Head of caudate nucleus (tissue), 42 donors: Measurements from ENCODE around the gene TSPO2.
A peak's percentile ranks its signal among the peaks of the same experiment; 100 is the strongest.

Source experiments
- DNase-seq, 42 donors: peaks; one replicate each; pipeline versions ENCODE4 v3.0.0 to v3.0.0-alpha.2; 2020 to 2021; ENCODE audit warnings: mixed read lengths in 7 of 42
- intact Hi-C: fragments of 100-400 bp; cut with DNase I; formaldehyde crosslinking; loops from one replicate; pipeline ENCODE4 v1.15.0; 2022

The TSPO2 gene

GRCh38 chr6:41071923-41072835, 29.9 kb downstream of the TSPO2 start, which contains the start of gene OARD1:
Gene OARD1, minus strand, starts transcription at chr6:41072356. Its CDS starts 722 bp downstream, at chr6:41071634.
- intact Hi-C loops = no loop called here

GRCh38 chr6:41072836-41073202, 30.6 kb downstream of the TSPO2 start, which contains the start of gene NFYA:
Gene NFYA, plus strand, starts transcription at chr6:41072974. Its CDS starts 6,116 bp downstream, at chr6:41079090.
- intact Hi-C loops = no loop called here
- peak in 5 of 42 donors; percentile 97 to 99 (median 99) for DNase-seq

More at GRCh38 chr6:41071923-41072835, 29.9 kb downstream of the TSPO2 start, which contains the start of gene OARD1:
- peak; percentile 96 to 100 (median 99) for DNase-seq

- intact Hi-C loops = no loop called here
- peak; percentile 46 to 86 (median 76) for DNase-seq
Measured at GRCh38 chr6:41073203-41073967, 31.1 kb downstream of the TSPO2 start.

GRCh38 chr6:41073968-41074691, 31.9 kb downstream of the TSPO2 start:
- no peak for DNase-seq
- intact Hi-C loops = no loop called here

DNA sequence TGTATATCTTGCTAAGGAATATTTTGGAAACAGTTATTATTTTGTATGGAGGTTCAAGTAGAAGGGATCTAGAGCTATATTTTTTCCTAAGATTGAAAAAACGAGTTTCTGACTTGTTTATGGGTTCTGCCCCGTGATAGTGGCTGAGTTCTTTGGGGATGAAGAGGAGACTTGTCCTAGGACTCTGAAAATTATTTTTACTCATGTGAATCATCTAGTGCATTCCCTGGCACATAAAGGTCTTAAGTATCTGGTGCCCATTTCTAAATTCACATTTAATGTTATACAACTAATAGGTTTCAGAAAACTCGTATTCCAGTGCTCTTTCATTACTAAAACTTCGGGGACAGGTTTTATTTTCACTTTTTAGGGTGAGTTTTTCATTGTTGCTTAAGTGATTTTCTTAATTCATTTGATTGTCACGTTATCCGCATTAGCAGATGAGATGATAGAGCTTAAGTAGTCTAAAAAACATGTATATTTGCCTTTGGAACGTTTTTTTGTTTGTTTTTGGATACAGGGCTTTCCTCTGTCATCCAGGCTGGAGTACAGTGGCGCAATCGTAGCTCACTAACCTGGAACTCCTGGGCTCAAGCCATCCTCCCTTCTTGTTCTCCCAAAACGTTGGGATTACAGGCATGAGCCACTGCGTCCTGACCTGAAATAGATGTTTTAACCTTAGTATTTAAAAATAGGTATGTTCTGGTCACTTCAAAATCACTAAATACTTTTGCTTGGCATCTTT, 32.6 kb downstream of the TSPO2 start:
- intact Hi-C loops = no loop called here
- DNase-seq = no peak

- DNase-seq = no peak
- intact Hi-C loops = no loop called here
Measured at GRCh38 chr6:41075651-41076626, 33.7 kb downstream of the TSPO2 start.

DNA sequence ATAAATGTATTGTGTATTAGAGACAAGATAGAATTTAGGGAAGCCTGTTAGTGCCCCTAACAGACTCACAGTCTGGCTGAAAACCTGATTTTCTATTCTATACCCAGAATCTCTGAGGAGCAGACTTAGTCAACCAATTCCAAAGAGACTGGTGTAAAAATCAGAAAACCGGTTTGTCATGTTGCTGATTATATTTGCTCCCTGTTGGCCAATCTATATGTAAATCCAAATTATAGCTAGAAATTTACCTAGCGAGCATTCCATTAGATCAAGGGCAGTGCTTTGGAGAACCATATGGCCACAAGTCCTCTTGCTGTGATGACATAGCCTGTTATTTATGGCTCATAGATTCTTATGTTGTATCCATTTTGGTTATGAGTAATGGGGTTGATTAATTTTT, 35.3 kb downstream of the TSPO2 start:
- intact Hi-C loops = no loop called here
- DNase-seq = no peak

- DNase-seq = no peak
- intact Hi-C loops = no loop called here
Measured at GRCh38 chr6:41078101-41078500, 35.8 kb downstream of the TSPO2 start.

DNA sequence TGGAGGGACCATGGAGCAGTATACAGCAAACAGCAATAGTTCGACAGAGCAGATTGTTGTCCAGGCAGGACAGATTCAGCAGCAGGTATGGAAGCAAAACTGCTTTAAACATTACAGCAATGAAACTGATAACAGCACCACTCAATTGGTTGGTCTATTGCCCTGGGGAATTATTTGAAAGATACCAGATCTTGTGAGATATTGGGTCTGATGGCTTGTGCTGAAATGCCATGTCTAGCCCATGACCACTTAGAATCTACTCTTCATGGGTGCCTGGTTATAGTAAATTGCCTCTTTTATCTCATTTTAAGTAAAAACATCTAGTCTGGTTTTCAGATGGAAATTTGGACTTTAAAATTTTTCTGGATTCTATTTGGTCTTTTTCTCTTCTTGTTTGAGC, 36.8 kb downstream of the TSPO2 start:
- intact Hi-C loops = no loop called here
- DNase-seq = no peak

- no peak for DNase-seq
- intact Hi-C loops = no loop called here
Measured at GRCh38 chr6:41080621-41081020, 38.4 kb downstream of the TSPO2 start.

DNA sequence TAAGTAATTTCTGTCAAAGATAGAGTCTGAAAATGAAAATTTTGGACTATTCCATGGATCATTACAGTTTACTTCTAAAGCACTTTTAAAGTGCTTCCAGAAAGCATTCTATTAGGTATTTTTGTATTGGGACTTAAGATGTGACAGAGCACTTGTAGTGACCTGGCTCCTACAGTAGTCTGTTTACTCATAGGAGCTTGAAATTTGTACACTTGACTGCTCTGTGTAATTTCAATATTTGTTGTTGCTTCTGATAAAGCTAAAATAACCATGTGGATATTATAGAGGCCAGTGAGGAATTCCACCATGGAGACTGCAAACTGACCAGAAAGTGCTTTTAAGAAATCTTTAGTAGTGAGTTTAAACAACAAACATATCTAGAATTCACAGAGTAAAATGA, 40.8 kb downstream of the TSPO2 start:
- no peak for DNase-seq
- intact Hi-C loops = no loop called here

DNA sequence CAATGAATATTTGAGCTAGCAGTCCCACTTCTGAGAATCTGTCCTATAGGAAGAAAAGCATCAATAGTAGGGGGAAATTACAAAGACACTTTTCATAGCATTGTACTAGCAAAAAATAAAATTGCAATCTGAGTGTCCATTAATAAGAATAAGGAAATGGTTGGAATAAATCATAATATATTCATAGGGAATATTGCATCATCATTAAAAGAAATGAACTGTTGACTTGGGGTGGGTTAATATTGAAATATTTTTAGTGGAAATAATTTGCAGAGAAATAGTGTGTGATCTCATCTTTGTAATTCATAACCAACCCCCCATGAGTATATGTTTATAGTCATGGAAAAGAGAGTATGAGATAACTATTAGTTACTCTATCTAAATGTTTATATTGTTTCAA, 42.9 kb downstream of the TSPO2 start:
- no peak for DNase-seq
- intact Hi-C loops = no loop called here

- no peak for DNase-seq
- intact Hi-C loops = no loop called here
Measured at GRCh38 chr6:41088451-41088850, 46.2 kb downstream of the TSPO2 start.

- intact Hi-C loops = loop anchor here (10.0 kb wide), 1 partner anchor 214 kb away; no protein-coding TSS in a partner anchor
- DNase-seq = no peak
Measured at GRCh38 chr6:41090841-41091761, 48.8 kb downstream of the TSPO2 start.

DNA sequence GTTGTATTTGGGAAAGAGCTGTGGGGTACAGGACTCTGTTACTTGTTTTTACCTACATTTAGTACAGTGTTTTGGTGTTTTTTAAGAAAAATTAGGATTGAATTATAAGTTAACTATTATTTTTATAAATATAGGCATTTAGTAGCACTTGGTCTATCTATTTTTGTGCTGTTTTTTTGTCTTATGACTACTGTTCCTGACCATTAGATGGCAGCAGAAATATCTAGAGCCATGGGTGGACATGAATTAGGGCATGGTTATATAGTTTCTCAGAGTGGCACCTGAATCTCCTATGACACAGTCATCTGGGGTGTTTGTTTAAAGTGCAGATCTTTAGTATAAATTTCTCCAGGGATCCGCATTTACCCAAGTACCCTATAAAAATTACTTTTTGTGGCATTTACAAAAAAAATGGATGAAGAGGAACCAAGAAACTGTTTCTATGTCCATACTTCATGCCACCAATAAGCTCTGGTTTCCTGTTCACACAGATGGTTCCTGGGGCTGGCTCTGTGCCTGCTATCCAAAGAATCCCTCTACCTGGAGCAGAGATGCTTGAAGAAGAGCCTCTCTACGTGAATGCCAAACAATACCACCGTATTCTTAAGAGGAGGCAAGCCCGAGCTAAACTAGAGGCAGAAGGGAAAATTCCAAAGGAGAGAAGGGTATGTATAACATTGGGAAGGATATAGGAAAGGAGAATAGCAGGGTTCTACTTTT, 50.3 kb downstream of the TSPO2 start:
- intact Hi-C loops = loop anchor here (10.0 kb wide), 1 partner anchor 212 kb away; no protein-coding TSS in a partner anchor
- no peak for DNase-seq

DNA sequence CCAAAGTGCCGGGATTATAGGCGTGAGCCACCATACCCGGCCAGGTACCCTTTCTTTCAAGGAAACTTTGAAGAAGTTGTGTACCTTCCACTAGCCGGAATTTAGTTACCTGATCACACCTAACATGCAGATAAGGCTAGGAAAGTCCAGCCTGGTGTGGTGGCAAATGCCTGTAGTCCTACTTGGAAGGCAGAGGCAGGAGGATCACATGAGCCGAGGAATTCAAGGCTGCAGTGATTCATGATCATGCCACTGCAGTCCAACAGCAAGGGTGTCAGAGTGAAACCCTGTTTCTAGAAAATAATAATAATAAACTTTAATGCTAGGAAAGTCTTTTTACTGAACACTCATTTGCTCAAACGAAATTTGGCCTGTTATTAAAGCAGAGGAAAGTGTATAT, 51.5 kb downstream of the TSPO2 start:
- intact Hi-C loops = loop anchor here (10.0 kb wide), 1 partner anchor 211 kb away; no protein-coding TSS in a partner anchor
- no peak for DNase-seq
